A673 (cell line): ENCODE measurements around the gene CSRP1. TPM values are rescaled to one million over a fixed set of nuclear protein-coding genes. Genes with fewer than 3 reads are reported as not detected.
"Not testable (repeated sequence)": the region's sequence is repeated elsewhere in the genome, so short reads cannot be mapped to it uniquely, and the experiment has no call there.

Experiments
- BruUV-seq: library from RNA; stranded (reverse); fragments of 400-500 nt; replicated peaks from 2 replicates; lab custom pipeline; 2021; lab: Mats Ljungman, UMichigan
- CTCF ChIA-PET: fragments of 300-600 bp; sonication (Branson Sonifier 250); formaldehyde crosslinking; loops from one replicate; lab custom pipeline; 2022; ENCODE audit warnings: antibody characterized with exemption; lab: Charles Lee
- POLR2A ChIA-PET: fragments of 300-600 bp; sonication (Branson Sonifier 250); formaldehyde crosslinking; loops from one replicate; lab custom pipeline; 2022; ENCODE audit warnings: antibody characterized with exemption; ENCODE audit not compliant: low non-redundant PET; lab: Charles Lee
- DNase-seq: peaks from one replicate; pipeline ENCODE4 v3.0.0-alpha.2; 2015; ENCODE audit warnings: low spot score
- H3K27ac ChIP-seq: fragments of 200-600 bp; sonication (generic); 2 replicates; pipeline ENCODE4 v1.5.1; 2016; ENCODE audit warnings: mixed run types, low read depth, mild to moderate bottlenecking, mixed read lengths, antibody characterized with exemption, low read length; ENCODE audit not compliant: poor library complexity, severe bottlenecking
- H3K27me3 ChIP-seq: fragments of 200-600 bp; sonication (generic); replicated peaks from 2 replicates; pipeline ENCODE4 v1.6.1; 2017; ENCODE audit warnings: mixed run types, low read depth, mild to moderate bottlenecking, mixed read lengths, antibody characterized with exemption, low read length; ENCODE audit not compliant: insufficient read depth, poor library complexity
- H3K36me3 ChIP-seq: fragments of 200-600 bp; sonication (generic); 2 replicates; pipeline ENCODE4 v1.6.1; 2016; ENCODE audit warnings: mixed run types, mild to moderate bottlenecking, mixed read lengths, antibody characterized with exemption, low read length; ENCODE audit not compliant: insufficient read depth, poor library complexity, severe bottlenecking
- H3K4me1 ChIP-seq: fragments of 200-600 bp; sonication (generic); 2 replicates; pipeline ENCODE4 v1.6.1; 2017; ENCODE audit warnings: mixed run types, mild to moderate bottlenecking, mixed read lengths, antibody characterized with exemption, low read length; ENCODE audit not compliant: insufficient read depth, poor library complexity, severe bottlenecking
- H3K4me3 ChIP-seq: fragments of 200-600 bp; sonication (generic); 2 replicates; pipeline ENCODE4 v1.5.1; 2016; ENCODE audit warnings: low read depth, mixed run types, mild to moderate bottlenecking, mixed read lengths, low read length; ENCODE audit not compliant: poor library complexity, severe bottlenecking
- H3K9me3 ChIP-seq: fragments of 200-600 bp; sonication (generic); 2 replicates; pipeline ENCODE4 v1.6.1; 2016; ENCODE audit warnings: mixed run types, low read depth, mild to moderate bottlenecking, mixed read lengths, antibody characterized with exemption, low read length; ENCODE audit not compliant: poor library complexity, severe bottlenecking
- CTCF ChIP-seq: fragments of 300-800, 200-600 bp; sonication (generic); conservative IDR thresholded peaks from 2 replicates; pipeline ENCODE4 v1.5.1; 2017; ENCODE audit warnings: low read depth, mild to moderate bottlenecking, antibody characterized with exemption, low read length, moderate library complexity, mixed read lengths
- EZH2 ChIP-seq: fragments of 200-600 bp; sonication (generic); IDR thresholded peaks from 2 replicates; pipeline ENCODE4 v1.6.1; 2017; ENCODE audit warnings: borderline replicate concordance, low read depth, mild to moderate bottlenecking, mixed read lengths, antibody characterized with exemption, low read length; ENCODE audit not compliant: poor library complexity, severe bottlenecking
- intact Hi-C: fragments of 100-400 bp; cut with micrococcal nuclease; formaldehyde crosslinking; loops from one replicate; pipeline ENCODE4 v1.10.0; 2022; ENCODE audit not compliant: unreplicated experiment
- total RNA-seq: library from RNA; stranded (reverse); gene quantifications from 2 replicates; pipeline ENCODE4 v1.2.3, GENCODE V29; 2021

The CSRP1 gene
- total RNA-seq, 1 experiment from 2014 or later: 517 TPM

- Histone ChIP-seq H3K36me3 (no peaks in the 10 kb centered on the region), H3K4me1 (peaks cover 11% of the 10 kb centered on the region), H3K9me3 (peaks cover 4% of the 10 kb centered on the region), H3K27me3 (no peaks in the 10 kb centered on the region), H3K27ac (no peak overlapping the region), H3K4me3 (no peak overlapping the region)
- ChIA-PET CTCF (interaction anchor here (0.5 to 1.0 kb wide), 2 partner anchors 181 to 455 kb away, joined by 3 read pairs; no protein-coding TSS in a partner anchor), POLR2A (interaction anchor here (0.6 to 0.8 kb wide), 3 partner anchors 17 to 181 kb away, joined by 3 to 8 read pairs (median 4); no protein-coding TSS in a partner anchor)
- no peak for DNase-seq
- intact Hi-C loops: no loop called here
- no TSS peak for BruUV-seq
- TF ChIP-seq EZH2 (no peak), CTCF (no peak)
Measured at GRCh38 chr1:201528631-201529252, 21.8 kb upstream of the CSRP1 start.

- Histone ChIP-seq H3K4me1 (peaks cover 10% of the 10 kb centered on the region), H3K4me3 (no peak overlapping the region), H3K36me3 (no peaks in the 10 kb centered on the region), H3K9me3 (peaks cover 4% of the 10 kb centered on the region), H3K27ac (no peak overlapping the region), H3K27me3 (no peaks in the 10 kb centered on the region)
- no peak for DNase-seq
- intact Hi-C loops: no loop called here
- ChIA-PET POLR2A (interaction anchor here (0.7 kb wide), 1 partner anchor 182 kb away, joined by 4 read pairs; no protein-coding TSS in a partner anchor), CTCF (no interaction called here)
- no TSS peak for BruUV-seq
- no peak for TF ChIP-seq CTCF
- TF ChIP-seq EZH2: no peak
Measured at GRCh38 chr1:201527879-201528278, 21.0 kb upstream of the CSRP1 start.

GRCh38 chr1:201525193-201525778, 18.4 kb upstream of the CSRP1 start:
- no TSS peak for BruUV-seq
- no peaks in the 10 kb centered on the region for H3K36me3 ChIP-seq
- no peak overlapping the region for H3K4me3 ChIP-seq
- no peak overlapping the region for H3K27ac ChIP-seq
- no peaks in the 10 kb centered on the region for H3K27me3 ChIP-seq
- TF ChIP-seq CTCF (no peak), EZH2 (no peak)
- POLR2A ChIA-PET: interaction anchor here (0.6 kb wide), 1 partner anchor 20 kb away, joined by 3 read pairs; no protein-coding TSS in a partner anchor
- peaks cover 4% of the 10 kb centered on the region for H3K9me3 ChIP-seq
- intact Hi-C loops: no loop called here
- no peak for DNase-seq
- CTCF ChIA-PET: interaction anchor here (0.7 kb wide), 1 partner anchor 475 kb away, joined by 3 read pairs; no protein-coding TSS in a partner anchor
- no peaks in the 10 kb centered on the region for H3K4me1 ChIP-seq

GRCh38 chr1:201520046-201520575, 13.2 kb upstream of the CSRP1 start:
- H3K27me3 ChIP-seq, POLR2A ChIA-PET, BruUV-seq, intact Hi-C loops, DNase-seq, H3K4me3 ChIP-seq, H3K27ac ChIP-seq, H3K9me3 ChIP-seq, CTCF ChIA-PET, H3K36me3 ChIP-seq: not testable (repeated sequence)
- H3K4me1 ChIP-seq: peaks cover 33% of the 10 kb centered on the region
